Effector CD8-positive, alpha-beta T cell (primary cell): ENCODE data around the gene UMODL1.
"Not testable (repeated sequence)": the region's sequence is repeated elsewhere in the genome, so short reads cannot be mapped to it uniquely, and the experiment has no call there.

Experiments
- DNase-seq: peaks from one replicate; lab custom pipeline; 2025; lab: John Stamatoyannopoulos, UW

The UMODL1 gene

DNA sequence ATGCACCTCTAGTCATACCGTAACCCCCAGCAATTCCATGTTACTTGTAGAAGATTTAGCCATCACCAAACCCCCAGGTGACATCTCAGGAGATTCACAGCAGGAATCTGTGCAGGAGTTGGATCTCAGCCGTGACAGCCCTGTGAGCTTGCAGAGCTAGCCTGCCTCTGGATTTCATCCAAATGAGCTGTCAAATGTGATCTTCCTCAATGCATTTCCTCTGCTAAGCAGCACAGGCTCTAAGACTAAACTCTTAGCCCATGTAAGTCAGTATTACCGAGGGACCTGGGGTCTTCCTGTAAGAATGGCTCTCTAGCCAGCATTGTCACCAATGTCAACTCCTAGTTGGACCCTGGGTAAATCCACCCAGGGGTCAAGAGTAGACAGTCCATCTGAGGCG lies 41.7 kb downstream of the UMODL1 start:
- no peak for DNase-seq

DNA sequence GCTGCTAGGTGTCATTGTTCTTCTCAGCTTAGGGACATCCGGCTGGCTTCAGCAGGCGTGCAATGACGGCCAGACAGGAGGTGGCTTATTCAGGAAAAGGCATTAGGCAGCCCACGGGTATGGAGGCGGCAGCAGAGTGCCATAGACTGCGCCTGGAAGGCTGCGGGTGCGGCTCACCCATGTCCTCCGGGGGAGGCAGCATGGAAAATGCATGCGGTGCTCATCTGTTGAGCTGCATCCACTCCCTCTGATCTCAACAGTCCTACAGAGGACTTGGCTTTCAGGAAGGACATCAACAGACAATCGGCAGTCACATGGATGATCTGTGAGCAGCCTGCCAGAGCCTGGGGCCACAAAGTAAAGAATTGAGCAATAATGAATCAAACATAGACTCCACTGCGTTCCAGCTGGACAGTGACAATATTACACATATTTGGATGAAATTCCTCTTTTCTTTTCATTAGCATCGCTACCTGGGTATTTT lies 42.9 kb downstream of the UMODL1 start:
- no peak for DNase-seq

DNA sequence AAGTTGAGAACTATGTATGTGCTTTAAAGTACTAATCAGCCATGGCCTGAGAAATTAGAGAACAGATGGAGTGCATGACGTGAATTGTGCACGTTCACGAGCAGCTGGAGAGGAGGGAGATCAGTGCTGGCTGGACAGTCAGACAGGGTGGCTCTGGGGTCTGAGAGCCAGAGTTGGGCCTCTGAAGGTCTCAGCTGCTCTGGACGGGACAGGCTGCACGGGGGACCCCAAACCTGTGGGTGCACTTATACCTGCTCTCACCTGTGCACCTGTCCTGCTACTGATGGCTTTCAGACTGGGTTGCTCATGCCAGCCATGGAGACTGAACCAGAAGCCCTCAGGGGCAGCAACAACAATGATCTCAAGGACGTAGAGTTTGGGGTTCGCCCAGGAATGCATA lies 43.5 kb downstream of the UMODL1 start:
- no peak for DNase-seq

DNA sequence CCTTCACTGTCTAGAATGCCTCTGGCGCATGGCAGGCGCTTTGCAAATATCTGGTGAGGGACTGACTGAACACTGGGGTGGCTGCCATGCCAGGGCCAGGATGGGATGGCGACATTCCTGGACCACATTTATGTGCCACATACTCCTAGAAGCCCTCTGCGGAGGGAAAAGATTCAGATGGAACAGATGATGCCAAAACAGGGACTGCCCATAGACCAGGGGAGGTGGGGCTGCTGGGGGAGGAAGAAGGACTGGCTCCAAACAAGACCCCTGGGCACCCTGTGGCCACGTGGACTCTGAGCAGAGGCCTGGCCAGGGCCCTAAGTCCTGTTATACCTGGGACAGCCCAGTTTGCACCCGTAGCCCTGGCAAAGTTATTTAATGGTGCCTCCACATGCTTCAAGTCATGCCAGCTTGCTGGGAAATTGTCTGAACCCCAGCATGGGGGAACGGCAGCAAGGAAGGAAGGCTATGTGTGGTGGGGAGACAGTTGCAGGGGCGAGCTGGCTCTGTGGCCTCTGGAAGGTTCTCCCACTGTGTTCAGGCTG lies 44.1 kb downstream of the UMODL1 start:
- no peak for DNase-seq

DNA sequence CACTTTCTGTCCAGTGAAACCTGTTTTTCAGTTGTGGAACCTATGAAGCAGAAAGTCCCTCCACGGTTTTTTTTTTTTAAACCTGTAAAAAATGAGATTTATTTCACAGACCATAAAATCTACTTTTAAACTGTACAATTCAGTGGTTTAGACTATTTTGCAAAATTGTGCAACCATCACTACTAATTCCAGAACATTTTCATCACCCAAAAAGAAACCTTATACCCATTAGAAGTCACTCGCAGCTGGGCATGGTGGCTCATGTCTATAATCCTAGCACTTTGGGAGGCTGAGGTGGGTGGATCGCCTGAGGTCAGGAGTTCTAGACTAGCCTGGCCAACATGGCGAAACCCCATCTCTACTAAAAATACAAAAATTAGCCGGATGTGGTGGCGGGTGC lies 45.4 kb downstream of the UMODL1 start:
- not testable (repeated sequence) for DNase-seq

DNA sequence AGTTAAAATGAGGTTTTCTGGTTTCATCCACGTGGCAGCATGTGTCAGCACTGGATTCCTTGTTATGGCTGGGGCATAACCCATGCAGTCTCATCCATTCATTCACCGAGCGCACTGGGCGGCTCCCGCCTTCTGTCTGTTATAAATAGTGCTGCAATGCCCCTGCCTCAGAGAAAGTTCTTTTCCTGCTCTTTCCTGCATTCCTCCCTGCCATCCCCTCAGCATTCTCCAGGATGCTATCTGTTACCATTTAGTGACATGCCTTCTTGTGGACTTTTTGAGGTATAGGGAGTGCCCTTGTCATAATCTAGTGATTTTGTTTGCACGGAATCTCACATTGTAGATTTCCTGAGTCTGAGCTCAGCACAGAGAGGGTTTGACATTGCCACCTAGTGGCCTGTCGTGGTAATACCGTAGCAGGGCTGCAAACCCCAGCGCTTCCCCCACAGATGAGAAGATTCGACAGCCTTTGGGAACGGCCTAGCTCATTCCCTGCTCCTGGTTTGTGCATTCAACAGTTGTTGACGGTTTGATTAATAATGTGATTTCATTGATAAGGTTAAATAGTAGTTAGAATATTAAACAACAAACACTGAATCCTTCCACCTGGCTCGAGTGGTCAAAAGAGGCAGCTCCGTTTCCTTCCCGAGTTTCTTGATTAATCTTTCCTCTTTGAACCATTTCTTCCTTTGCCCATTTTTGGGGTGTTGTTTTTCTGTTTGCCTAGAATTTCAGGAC lies 46.3 kb downstream of the UMODL1 start:
- peak; percentile 48 for DNase-seq

DNA sequence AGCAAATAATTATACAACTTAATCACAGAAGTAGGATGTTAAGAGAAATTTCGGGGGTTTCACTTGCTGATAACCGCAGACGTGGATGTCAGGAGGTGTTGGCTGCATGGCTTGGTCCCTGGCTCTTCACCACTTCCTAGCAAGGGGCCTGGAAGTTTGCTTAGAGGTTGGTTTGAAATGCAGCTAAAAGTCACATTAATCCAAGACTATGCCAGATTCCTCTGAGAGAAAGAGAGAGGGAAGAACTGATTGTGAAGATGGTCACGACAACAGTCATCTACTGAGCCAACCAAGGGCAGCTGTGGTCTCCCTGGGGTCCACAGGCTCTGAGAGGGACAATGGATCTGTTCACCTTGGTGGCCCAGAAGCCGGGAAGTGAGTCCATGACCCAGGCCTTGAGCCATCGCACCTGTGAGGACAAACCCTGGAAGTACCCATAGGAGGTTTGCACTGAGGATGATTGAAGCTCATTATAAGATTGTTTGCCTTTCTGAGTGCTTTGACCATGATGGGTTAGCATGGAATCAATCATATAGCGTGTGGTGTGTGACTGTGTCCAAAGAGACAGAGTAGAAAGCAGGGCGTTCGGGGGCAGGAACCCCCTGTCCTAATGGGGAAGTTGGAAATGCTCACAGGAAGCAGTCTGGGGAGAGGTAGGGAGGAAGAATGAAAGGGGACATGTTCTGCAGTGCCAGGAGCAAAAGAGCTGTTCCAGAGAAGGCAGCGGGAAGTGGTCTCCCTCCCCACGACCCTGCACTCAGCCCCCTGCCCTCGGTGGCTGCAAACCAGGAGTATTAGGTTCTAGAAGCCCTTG lies 47.1 kb downstream of the UMODL1 start:
- no peak for DNase-seq

DNA sequence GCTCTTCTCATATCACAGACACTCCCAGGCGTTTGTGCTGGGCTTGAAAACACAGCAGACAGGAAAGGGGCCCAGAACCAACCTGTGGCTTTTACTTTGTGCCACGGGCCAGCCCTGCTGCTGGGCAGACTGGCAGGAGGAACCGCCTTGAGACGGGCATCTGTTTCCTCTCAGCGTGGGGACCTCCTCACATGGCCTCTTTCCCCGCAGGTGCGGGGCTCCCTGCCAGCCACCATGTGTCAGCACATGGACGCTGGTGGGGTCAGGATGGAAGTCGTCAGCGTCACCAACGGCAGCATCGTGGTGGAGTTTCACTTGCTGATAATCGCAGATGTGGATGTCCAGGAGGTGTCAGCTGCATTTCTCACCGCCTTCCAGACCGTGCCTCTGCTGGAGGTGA lies 47.8 kb downstream of the UMODL1 start:
- DNase-seq = no peak

DNA sequence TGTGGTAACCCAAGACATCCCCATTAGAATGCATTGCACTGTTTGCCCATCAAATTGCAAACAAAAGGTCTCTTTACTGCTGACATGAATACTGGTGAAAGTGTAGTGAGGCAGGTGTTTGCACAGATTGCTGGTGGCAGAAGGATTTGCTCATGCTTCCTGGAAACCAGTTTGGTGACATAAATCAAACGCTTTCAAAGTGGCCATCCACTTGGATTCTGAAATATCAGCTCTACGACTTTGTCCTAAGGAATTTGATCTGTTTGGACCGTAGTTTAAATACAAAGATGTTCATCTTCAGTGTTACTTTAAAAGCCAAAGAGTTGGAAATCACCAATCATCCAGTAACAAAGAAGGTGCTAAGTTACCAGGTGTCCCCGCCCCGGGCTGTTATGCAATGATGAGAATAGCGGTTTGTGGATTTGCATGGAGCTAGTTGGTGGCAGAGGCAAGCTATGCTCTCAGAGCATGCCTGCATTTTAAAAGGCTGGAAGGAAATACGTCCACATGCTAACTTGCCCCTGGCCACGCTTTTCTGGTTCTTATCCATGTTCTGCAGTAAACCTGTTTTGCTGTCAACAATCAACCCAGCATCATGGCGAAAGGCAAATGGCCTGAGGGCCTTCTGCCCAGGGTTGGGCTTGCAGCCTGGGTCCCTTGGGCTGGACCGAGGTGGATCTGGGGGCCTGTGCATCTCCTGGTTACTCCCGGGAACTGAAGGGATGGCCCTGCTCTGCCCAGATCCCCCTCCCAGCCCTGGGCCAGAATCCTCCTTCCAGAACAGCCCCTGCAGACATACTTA lies 49.2 kb downstream of the UMODL1 start:
- DNase-seq = no peak

DNA sequence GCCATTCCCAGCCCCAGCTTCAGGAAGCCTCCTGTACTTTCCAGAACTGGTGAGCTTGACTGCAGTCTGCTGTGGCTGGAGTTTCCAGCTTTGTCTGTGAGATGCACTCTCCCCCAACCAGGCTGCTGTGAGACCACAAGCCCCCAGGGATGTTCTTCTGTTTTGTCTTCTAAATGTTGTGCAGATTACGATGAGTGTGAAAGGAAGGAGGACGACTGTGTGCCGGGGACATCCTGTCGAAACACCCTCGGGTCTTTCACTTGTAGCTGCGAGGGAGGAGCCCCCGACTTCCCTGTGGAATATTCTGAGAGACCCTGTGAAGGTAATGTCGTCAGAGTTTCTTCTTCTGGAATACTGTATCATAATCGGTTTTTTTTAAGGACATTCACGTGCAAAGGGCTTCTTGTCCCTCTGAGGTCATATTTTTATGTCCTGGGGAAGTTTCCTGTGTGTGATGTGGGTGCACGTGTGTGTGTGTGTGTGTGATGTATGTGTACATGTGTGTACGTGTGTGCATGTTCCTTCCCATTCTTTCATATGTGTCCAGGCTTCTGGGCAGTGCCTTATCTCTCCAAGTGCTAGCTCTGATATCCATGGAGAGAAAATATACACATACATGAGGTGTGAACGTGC lies 49.9 kb downstream of the UMODL1 start:
- DNase-seq = no peak

DNA sequence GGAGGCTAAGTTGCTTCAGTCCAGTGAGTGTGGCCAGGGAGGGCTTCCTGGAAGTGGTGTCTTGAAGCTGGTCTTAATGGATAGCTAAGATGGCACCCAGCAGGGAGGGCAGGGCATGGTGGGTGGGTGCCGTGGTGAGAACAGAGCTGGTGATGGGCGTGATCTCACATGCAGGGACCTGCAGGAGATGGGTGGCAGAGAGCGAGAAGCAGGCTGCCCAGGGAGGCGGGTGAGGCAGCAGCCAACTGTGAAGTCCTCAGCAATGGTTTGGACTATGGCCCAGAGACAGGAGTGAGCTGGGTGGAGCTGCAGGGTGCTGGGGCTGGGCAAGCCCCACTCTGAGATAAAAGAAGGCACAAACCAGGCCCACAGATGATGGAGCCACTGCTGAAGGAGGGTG lies 50.7 kb downstream of the UMODL1 start:
- no peak for DNase-seq

DNA sequence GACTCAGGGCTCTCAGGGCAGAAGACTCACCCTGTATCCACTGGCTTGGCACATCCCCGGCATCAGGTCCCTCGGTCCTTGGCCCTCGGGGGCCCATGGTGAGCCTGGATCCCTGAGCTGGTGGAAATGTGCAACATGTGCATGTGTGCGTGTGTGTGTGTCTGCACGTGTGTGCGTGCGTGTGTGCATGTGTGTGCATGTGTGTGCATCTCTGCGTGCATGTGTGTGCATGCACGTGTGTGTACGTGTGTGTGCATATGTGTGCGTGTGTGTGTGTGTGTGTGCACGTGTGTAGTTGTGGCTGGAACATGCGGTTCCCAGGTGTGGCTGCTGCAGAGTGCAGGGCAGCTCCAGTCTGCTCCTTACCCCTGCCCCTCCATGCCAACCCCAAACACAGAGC lies 51.3 kb downstream of the UMODL1 start:
- no peak for DNase-seq

DNA sequence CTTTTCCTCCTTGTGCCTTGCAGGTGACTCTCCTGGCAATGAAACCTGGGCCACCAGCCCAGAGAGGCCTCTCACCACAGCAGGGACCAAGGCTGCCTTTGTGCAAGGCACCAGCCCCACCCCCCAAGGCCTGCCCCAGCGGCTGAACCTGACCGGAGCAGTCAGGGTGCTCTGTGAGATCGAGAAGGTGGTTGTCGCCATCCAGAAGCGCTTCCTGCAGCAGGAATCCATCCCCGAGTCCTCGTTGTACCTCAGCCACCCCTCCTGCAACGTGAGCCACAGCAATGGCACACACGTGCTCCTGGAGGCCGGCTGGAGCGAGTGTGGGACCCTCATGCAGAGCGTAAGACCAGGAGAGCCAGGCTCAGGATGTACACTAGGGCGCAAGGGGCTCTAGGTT lies 51.7 kb downstream of the UMODL1 start:
- DNase-seq = no peak

DNA sequence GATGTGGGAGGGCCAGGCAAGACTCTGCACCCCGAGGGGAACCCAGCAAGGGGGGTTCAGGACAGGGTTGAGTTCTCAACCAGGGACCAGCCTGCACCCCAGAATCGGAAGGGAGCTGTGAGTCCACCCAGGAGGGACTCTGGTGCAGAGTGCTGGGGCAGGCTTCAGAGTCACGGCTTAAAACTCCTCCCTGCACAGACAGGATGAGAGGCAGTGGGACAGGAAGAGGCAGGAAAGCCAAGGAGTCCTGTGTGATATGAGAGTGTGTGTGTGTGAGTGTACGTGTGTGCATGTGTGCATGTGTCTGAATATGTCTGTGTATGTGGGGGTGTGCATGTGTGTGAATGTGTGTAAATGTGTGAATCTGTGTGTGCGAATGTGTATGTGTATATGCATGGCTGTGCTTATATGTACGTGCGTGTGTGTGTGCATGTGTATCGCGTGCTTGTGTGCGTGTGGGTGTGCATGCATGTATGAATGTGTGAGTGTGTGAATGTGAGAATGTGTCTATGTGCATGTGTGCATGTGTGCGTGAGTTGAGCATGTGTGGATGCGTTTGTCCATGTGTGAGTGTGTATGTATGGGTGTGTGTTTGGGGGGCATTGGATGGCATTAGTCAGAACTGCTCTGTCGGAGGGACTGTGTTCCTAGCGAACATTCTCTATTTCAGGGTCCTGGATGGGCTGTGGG lies 52.2 kb downstream of the UMODL1 start:
- DNase-seq = no peak

DNA sequence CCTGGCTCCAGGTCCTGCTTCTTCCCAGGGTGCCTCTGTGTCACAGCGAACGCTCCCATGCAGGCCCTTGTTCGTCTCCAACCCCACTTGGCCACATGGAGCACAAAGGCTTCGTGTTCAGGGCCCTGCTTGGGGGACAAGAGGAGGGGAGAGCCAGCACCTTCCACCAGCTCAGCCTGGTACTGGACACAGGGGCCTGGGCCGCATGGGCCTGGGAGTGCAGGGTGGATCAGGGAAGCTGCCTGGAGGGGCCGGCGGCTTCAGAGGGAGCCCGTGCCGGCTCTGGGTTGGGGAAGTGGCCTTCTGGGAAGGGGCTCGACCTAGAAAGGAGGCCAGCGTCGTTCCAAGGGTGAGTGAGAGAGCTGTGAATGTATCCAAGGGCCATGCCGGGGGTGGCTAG lies 53.0 kb downstream of the UMODL1 start:
- no peak for DNase-seq

DNA sequence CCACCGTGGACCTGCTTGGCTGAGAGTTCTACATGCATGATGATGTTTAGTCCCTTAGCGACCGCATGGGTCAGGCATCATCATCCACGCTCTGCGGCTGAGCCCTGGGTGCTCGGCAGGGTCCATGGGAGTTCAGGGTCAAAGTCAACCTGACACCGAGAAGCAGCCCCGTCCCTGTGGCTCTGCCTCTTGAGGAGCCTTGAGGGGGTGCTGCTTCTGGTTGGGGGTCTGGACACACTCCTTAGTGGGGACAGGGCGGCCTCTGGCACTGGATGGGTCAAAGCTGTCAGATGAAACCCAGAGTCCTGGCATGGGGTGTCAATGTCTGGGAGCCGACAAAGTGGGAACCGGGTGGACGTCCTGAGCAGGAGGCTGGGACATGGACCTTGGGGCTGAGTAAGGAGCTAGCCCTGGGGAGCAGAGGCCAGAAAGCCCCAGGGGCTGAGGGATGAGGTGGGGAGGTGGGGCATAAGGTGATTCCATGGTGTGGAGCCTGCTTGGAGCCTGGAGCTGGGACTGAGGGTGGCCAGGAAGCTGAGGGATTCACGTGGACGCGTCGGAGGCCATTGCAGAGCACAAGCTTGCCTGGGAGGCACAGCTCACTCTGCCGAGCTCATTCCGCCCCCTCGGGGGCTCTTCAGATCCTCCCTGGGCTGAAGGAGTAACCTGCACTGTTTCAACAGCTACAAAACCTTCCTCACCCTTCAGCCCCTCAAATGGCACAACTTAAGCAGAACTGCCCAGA lies 53.9 kb downstream of the UMODL1 start:
- no peak for DNase-seq

DNA sequence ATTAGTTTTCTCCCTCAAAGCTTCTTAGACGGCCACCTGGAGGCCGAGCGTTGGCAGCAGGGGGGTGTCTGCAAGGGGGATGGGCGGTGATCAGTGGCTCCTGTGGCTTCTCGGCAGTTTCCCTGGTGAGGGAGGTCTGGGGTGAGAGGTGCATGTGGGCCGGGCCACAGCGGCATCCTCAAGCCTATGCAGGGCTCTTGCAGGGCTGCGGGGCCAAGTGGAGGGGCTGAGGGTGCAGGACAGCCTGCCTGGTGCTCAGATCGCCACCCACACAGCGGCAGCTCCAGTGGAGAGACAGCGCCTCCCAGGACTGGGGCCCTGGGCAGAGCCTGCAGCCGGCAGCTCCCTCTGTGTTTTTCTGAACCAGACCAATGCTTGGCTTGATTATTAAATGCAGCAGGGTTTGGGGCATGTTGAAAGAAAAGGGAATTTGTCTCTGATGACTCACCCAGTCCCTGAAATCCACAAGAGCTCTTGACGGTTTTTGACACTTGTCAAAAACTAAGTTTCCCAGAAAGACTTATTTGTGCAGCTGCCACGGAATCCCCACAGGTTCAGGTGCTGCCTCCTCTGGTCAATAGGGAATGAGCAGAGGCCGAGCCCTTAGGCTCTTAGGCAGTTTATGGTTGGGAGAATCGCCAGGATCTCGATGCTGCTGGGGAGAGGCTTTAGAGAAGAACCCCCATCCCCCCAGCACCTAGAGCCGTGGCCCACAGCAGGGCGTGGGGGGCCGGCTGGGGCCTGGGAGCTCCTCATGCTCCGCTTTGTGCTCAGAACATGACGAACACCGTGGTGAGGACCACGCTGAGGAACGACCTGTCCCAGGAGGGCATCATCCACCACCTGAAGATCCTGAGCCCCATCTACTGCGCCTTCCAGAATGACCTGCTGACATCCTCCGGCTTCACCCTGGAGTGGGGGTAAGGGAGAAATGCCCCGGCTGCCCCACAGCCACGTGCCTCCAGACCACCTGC lies 54.7 kb downstream of the UMODL1 start:
- no peak for DNase-seq

DNA sequence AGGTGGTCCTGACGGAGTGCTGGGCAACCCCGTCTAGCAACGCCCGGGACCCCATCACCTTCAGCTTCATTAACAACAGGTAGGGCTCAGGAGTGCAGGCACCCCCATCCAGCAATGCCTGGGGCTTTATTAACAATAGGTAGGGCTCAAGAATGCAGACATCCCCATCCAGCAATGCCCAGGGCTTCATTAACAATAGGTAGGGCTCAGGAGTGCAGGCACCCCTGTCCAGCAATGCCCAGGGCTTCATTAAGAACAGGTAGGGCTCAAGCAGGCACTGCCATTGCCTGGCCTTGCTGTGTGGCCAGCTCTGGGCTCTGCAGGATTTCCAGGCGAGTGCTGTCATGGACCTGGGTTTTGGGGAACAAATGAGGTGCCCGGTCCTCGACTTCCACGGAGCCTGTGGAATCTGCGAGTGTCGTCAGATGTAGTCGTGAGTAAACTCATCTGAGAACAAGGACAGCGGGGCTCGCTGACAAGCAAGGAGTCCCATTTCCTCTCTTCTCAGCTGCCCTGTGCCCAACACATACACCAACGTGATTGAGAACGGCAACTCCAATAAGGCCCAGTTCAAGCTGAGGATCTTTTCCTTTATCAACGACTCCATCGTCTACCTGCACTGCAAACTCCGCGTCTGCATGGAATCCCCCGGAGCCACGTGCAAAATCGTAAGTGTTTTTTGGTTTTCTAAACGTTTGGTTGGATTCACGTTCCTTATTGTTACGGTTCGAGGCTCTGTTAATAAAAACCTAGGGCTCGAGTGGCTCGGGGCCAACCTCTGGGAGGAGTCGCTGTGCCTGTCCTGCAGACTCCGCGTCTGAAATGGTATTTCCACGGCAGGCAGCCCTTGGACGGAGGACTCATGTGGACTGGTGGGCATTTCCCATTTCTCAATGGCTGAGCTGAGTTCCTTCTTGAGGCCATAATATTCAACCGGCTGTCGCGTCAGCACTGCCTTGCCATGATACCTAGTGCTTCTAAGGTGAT lies 56.3 kb downstream of the UMODL1 start:
- no peak for DNase-seq
